GM12874 (cell line): ENCODE results near the gene CT45A8.
A peak's percentile ranks its signal among the peaks of the same experiment; 100 is the strongest.
"Not testable (repeated sequence)": the region's sequence is repeated elsewhere in the genome, so short reads cannot be mapped to it uniquely, and the experiment has no call there.

ENCODE experiments used
- CTCF ChIP-seq: IDR thresholded peaks from 2 replicates; pipeline ENCODE4 v1.5.1; 2011; ENCODE audit warnings: low read depth, mild to moderate bottlenecking, control low read depth, low read length, moderate library complexity; ENCODE audit not compliant: insufficient read depth

CT45A8 gene

GRCh38 chrX:135854438-135854837, at the start of gene CT45A8:
Gene CT45A8, minus strand, starts transcription at chrX:135854538. Its CDS starts 3,755 bp downstream, at chrX:135850783.
- TF ChIP-seq CTCF: not testable (repeated sequence)

DNA sequence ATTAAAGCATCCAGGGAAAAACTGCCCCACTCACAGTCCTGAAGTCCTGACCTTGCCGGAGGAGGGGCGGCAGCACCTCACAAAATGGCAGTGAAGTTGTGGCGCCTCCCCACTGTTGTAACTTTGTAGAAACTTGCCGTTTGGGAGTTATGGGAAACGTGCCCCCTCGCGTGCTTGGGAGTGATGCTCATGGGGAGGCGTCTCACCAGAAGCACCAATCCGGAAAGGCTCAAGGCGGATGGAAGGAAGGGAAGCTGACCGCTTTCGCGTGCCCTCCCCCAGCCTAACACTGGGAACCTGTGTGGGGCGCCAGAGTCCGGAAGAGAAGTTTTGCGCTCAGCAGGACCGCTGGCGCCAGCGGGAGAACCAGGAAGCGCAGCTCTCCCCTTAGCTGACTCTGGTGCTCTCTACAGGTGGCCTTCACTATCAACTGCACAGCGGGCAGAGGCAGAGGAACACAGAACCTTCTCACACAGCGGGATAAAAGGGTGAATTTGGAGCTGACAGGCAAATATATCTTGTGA, 39.0 kb upstream of the CT45A8 start, which contains the start of the genes CT45A10 and SAGE1:
Gene CT45A10, minus strand, starts transcription at position 151 of the 524 bp plus-strand sequence. CDS start 8,100 bp downstream, outside the sequence.
Gene SAGE1, plus strand, starts transcription at position 423 of the 524 bp plus-strand sequence. CDS start 2,527 bp downstream, outside the sequence.
- no peak for TF ChIP-seq CTCF

DNA sequence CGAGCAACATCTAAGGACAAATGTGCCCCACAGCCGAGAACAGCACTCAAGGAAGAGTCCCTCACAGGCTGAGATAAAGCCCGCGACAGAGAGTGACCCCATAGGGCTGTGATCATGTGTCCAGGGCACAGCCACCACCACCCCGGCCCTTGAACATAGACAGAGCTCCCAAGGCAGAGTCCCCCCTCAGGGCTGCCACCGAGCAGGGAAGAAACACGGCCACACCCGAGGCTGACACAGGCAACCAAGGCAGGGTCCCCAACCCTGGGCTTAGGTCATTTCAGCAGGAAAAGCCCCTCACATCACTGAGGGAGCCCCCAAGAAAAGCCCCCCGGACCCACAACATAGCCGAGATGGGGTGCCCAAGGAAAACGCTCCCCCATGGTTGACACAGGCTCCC, 38.4 kb upstream of the CT45A8 start:
- no peak for TF ChIP-seq CTCF

- TF ChIP-seq CTCF: no peak
These were observed 35.8 kb upstream of the CT45A8 start for GRCh38 chrX:135890087-135890585.

DNA sequence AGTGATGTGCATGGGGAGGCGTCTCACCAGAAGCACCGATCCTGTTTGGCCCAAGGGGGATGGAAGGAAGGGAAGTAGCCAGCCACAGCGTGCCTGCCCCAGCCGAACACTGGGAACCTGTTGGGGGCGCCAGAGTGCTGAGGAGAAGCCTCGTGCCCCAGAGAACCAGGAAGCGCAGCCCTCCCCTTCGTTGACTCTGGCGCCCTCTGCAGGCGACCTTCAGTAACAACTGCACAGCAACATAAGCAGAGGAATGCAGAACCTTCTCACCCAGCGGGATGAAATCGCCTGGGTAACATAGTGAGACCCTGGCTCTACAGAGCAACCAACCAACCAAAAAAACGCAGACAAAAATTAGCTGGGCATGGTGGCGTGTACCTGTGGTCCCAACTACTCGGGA, 34.6 kb upstream of the CT45A8 start:
- TF ChIP-seq CTCF: 0 out of 2 replicates have a peak, but pooled peaks have one; percentile 29

DNA sequence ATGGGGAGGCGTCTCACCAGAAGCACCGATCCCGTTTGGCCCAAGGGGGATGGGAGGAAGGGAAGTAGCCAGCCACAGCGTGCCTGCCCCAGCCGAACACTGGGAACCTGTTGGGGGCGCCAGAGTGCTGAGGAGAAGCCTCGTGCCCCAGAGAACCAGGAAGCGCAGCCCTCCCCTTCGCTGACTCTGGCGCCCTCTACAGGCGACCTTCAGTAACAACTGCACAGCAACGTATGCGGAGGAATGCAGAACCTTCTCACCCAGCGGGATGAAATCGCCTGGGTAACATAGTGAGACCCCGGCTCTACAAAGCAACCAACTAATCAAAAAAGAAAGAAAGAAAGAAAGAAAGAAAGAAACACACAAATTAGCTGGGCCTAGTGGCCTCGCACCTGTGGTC, 17.4 kb upstream of the CT45A8 start, which contains the start of gene CT45A9:
Gene CT45A9, minus strand, starts transcription at position 101 of the 400 bp plus-strand sequence. CDS start 3,751 bp downstream, outside the sequence.
- not testable (repeated sequence) for TF ChIP-seq CTCF

DNA sequence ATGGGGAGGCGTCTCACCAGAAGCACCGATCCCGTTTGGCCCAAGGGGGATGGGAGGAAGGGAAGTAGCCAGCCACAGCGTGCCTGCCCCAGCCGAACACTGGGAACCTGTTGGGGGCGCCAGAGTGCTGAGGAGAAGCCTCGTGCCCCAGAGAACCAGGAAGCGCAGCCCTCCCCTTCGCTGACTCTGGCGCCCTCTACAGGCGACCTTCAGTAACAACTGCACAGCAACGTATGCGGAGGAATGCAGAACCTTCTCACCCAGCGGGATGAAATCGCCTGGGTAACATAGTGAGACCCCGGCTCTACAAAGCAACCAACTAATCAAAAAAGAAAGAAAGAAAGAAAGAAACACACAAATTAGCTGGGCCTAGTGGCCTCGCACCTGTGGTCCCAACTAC, 17.2 kb downstream of the CT45A8 start, which contains the start of gene CT45A7:
Gene CT45A7, minus strand, starts transcription at position 101 of the 400 bp plus-strand sequence. CDS start 3,747 bp downstream, outside the sequence.
- not testable (repeated sequence) for TF ChIP-seq CTCF
